Measurements from ENCODE around the gene SMARCA5.

DNA sequence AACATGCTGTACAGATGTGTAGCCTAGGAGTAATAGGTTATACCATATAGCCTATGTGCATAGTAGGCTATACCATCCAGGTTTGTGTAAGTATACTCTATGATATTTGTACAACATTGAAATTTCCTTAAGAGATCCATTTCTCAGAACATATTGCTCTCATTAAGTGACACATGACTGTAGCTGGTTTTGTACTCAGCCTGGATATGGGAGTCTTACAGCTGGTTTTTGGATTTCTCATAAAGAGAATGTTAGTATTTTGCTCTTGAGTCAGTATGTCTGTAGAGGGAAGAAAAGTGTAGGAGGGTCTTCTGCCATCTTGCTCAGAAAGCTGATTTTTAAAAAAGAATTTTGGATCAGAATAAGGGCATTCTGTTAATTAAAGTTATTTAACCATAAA lies 85.3 kb downstream of the SMARCA5 start:
- TF ChIP-seq EZH2 (IDR thresholded peaks at IDR 0.05; ENCODE audit: insufficient read depth, poor library complexity, severe bottlenecking), result no peak
- no peak for TF ChIP-seq EZH2phosphoT487 (IDR thresholded peaks at IDR 0.05; ENCODE audit: insufficient read depth, low read depth)

All from GM23248 (cell line).